GM12878 (cell line): ENCODE measurements around the gene FAM89B. TPM values are rescaled to one million over a fixed set of nuclear protein-coding genes. Genes with fewer than 3 reads are reported as not detected.

Source experiments
- BACH1 ChIP-seq: fragments of 450-650 bp; IDR thresholded peaks from 2 replicates; pipeline ENCODE4 v1.6.1; 2017; ENCODE audit warnings: mild to moderate bottlenecking, borderline replicate concordance
- GABPA ChIP-seq: IDR thresholded peaks from 2 replicates; pipeline ENCODE4 v1.6.1; 2014; ENCODE audit warnings: antibody characterized with exemption, low read depth, mild to moderate bottlenecking, inconsistent platforms
- RB1 ChIP-seq: fragments of 450-650 bp; formaldehyde crosslinking; IDR thresholded peaks from 2 replicates; pipeline ENCODE4 v1.6.1; 2017; ENCODE audit warnings: mild to moderate bottlenecking, borderline replicate concordance
- RBBP5 ChIP-seq: fragments of 200-600 bp; sonication (generic); conservative IDR thresholded peaks from 2 replicates; pipeline ENCODE4 v1.6.1; 2016
- SIN3A ChIP-seq: IDR thresholded peaks from 2 replicates; pipeline ENCODE4 v1.6.1; 2012; ENCODE audit warnings: low read depth, low read length, improper control_type of control experiment
- SMAD1 ChIP-seq: fragments of 450-650 bp; IDR thresholded peaks from 2 replicates; pipeline ENCODE4 v1.6.1; 2018; ENCODE audit warnings: mild to moderate bottlenecking, low read depth; ENCODE audit not compliant: partially characterized antibody
- TCF12 ChIP-seq: IDR thresholded peaks from 2 replicates; pipeline ENCODE4 v1.6.1; 2011; ENCODE audit warnings: low read depth, mild to moderate bottlenecking, low read length
- polyA plus RNA-seq, 11 experiments: library from polyadenylated mRNA; depleted of rRNA in 4 of 11; unstranded in 6 of 11; stranded (reverse) in 5 of 11; fragments of >200 nt; fragmentation: Nextera tagmentation in 4 of 11; fragmentation: Illumina TruSeq in 1 of 11; extraction: Ambion mirVana in 4 of 11; extraction: Trizol in 1 of 11; gene quantifications; 1 replicate in 1 of 11; 2 replicates in 10 of 11; pipeline versions ENCODE4 v1.2.1 to v1.2.3, GENCODE V29; 2011 to 2016; ENCODE audit warnings: inconsistent platforms in 2 of 11, missing spikeins in 2 of 11, low read depth in 1 of 11
- total RNA-seq, 4 experiments: library from RNA; depleted of rRNA in 3 of 4; stranded (reverse); fragments of >200 nt in 3 of 4; fragmentation: Illumina TruSeq in 1 of 4; extraction: Trizol in 1 of 4; gene quantifications; 2 replicates each; pipeline versions ENCODE4 v1.2.1 to v1.2.3, GENCODE V29; 2013 to 2021
- TF ChIP-seq, protein P1 (sequence below): IDR thresholded peaks from 2 replicates; pipeline ENCODE4 v1.6.1; 2012; ENCODE audit warnings: low read depth, low read length, improper control_type of control experiment
- TF ChIP-seq, protein P2 (sequence below): fragments of 450-650 bp; conservative IDR thresholded peaks from 2 replicates; pipeline ENCODE4 v1.6.1; 2017; ENCODE audit warnings: mild to moderate bottlenecking, moderate library complexity
- TF ChIP-seq, protein P3 (sequence below): fragments of 450-650 bp; IDR thresholded peaks from 2 replicates; pipeline ENCODE4 v1.6.1; 2017; ENCODE audit warnings: mild to moderate bottlenecking, low read depth, inconsistent platforms; ENCODE audit not compliant: poor library complexity, severe bottlenecking
- TF ChIP-seq, protein P4 (sequence below): fragments of 450-650 bp; IDR thresholded peaks from 2 replicates; pipeline ENCODE4 v1.6.1; 2017; ENCODE audit warnings: mild to moderate bottlenecking
- TF ChIP-seq, protein P5 (sequence below): fragments of 450-650 bp; IDR thresholded peaks from 2 replicates; pipeline ENCODE4 v1.6.1; 2017; ENCODE audit warnings: mild to moderate bottlenecking, moderate library complexity
- TF ChIP-seq, protein P6 (sequence below): fragments of 450-650 bp; formaldehyde crosslinking; IDR thresholded peaks from 2 replicates; pipeline ENCODE4 v1.4.0; 2020; ENCODE audit warnings: mild to moderate bottlenecking, moderate library complexity

FAM89B gene
- total and polyA plus RNA-seq, 10 of the 15 experiments (the other 5 are each of a cell fraction or from before 2014, with no cell fraction given), result 0.34 to 36.7 (median 9.8) TPM

DNA sequence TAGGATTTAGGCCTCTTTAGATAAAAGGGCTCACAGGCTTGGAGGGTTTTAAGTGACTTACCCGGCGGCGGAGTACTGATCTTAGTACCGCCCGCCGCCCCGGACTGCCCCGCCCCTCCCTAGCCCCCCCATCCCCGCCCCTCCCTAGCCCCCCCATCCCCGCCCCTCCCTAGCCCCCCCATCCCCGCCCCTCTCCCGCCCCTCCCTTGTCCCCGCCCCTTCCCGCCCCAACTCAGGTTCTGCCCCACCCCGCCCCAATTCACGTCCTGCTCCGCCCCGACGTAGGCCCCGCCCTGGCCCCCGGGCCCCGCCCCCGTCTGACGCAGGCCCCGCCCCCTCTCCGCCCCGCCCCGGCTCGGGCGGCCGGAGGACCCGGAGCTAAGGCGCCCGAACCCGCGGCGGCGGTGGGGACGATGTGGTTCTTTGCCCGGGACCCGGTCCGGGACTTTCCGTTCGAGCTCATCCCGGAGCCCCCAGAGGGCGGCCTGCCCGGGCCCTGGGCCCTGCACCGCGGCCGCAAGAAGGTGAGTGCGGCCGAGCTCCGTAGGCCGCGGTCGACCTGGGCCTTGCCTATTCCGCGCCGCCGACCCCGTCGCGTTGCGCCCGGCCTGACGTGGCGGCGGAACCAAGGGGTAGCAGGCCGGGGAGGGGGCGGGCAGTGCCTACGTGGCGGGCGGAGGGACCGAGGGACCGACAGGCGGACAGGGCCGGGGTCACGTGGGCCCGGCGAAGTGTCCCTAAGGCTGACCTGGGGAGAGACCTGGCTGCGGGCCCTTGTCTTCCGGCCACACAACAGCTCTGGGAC, 47.4 kb upstream of the FAM89B start, which contains the start of gene SCYL1 (continued):
- TF ChIP-seq, protein P1, sequence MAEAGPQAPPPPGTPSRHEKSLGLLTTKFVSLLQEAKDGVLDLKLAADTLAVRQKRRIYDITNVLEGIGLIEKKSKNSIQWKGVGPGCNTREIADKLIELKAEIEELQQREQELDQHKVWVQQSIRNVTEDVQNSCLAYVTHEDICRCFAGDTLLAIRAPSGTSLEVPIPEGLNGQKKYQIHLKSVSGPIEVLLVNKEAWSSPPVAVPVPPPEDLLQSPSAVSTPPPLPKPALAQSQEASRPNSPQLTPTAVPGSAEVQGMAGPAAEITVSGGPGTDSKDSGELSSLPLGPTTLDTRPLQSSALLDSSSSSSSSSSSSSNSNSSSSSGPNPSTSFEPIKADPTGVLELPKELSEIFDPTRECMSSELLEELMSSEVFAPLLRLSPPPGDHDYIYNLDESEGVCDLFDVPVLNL, result no peak
- TF ChIP-seq, protein P2, sequence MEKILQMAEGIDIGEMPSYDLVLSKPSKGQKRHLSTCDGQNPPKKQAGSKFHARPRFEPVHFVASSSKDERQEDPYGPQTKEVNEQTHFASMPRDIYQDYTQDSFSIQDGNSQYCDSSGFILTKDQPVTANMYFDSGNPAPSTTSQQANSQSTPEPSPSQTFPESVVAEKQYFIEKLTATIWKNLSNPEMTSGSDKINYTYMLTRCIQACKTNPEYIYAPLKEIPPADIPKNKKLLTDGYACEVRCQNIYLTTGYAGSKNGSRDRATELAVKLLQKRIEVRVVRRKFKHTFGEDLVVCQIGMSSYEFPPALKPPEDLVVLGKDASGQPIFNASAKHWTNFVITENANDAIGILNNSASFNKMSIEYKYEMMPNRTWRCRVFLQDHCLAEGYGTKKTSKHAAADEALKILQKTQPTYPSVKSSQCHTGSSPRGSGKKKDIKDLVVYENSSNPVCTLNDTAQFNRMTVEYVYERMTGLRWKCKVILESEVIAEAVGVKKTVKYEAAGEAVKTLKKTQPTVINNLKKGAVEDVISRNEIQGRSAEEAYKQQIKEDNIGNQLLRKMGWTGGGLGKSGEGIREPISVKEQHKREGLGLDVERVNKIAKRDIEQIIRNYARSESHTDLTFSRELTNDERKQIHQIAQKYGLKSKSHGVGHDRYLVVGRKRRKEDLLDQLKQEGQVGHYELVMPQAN, result peak; percentile 83
- TF ChIP-seq, protein P3, sequence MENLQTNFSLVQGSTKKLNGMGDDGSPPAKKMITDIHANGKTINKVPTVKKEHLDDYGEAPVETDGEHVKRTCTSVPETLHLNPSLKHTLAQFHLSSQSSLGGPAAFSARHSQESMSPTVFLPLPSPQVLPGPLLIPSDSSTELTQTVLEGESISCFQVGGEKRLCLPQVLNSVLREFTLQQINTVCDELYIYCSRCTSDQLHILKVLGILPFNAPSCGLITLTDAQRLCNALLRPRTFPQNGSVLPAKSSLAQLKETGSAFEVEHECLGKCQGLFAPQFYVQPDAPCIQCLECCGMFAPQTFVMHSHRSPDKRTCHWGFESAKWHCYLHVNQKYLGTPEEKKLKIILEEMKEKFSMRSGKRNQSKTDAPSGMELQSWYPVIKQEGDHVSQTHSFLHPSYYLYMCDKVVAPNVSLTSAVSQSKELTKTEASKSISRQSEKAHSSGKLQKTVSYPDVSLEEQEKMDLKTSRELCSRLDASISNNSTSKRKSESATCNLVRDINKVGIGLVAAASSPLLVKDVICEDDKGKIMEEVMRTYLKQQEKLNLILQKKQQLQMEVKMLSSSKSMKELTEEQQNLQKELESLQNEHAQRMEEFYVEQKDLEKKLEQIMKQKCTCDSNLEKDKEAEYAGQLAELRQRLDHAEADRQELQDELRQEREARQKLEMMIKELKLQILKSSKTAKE, result no peak
- TF ChIP-seq RBBP5, result no peak
- TF ChIP-seq, protein P4, sequence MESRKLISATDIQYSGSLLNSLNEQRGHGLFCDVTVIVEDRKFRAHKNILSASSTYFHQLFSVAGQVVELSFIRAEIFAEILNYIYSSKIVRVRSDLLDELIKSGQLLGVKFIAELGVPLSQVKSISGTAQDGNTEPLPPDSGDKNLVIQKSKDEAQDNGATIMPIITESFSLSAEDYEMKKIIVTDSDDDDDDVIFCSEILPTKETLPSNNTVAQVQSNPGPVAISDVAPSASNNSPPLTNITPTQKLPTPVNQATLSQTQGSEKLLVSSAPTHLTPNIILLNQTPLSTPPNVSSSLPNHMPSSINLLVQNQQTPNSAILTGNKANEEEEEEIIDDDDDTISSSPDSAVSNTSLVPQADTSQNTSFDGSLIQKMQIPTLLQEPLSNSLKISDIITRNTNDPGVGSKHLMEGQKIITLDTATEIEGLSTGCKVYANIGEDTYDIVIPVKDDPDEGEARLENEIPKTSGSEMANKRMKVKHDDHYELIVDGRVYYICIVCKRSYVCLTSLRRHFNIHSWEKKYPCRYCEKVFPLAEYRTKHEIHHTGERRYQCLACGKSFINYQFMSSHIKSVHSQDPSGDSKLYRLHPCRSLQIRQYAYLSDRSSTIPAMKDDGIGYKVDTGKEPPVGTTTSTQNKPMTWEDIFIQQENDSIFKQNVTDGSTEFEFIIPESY, result no peak
- TF ChIP-seq, protein P5, sequence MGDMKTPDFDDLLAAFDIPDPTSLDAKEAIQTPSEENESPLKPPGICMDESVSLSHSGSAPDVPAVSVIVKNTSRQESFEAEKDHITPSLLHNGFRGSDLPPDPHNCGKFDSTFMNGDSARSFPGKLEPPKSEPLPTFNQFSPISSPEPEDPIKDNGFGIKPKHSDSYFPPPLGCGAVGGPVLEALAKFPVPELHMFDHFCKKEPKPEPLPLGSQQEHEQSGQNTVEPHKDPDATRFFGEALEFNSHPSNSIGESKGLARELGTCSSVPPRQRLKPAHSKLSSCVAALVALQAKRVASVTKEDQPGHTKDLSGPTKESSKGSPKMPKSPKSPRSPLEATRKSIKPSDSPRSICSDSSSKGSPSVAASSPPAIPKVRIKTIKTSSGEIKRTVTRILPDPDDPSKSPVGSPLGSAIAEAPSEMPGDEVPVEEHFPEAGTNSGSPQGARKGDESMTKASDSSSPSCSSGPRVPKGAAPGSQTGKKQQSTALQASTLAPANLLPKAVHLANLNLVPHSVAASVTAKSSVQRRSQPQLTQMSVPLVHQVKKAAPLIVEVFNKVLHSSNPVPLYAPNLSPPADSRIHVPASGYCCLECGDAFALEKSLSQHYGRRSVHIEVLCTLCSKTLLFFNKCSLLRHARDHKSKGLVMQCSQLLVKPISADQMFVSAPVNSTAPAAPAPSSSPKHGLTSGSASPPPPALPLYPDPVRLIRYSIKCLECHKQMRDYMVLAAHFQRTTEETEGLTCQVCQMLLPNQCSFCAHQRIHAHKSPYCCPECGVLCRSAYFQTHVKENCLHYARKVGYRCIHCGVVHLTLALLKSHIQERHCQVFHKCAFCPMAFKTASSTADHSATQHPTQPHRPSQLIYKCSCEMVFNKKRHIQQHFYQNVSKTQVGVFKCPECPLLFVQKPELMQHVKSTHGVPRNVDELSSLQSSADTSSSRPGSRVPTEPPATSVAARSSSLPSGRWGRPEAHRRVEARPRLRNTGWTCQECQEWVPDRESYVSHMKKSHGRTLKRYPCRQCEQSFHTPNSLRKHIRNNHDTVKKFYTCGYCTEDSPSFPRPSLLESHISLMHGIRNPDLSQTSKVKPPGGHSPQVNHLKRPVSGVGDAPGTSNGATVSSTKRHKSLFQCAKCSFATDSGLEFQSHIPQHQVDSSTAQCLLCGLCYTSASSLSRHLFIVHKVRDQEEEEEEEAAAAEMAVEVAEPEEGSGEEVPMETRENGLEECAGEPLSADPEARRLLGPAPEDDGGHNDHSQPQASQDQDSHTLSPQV, result no peak
- peak; percentile 69 for TF ChIP-seq SIN3A
- no peak for TF ChIP-seq GABPA
- TF ChIP-seq BACH1, result peak; percentile 68; the same call in 1 of the 2 replicates
- TF ChIP-seq TCF12, result no peak
- no peak for TF ChIP-seq SMAD1
- peak; percentile 53; the same call in 1 of the 2 replicates for TF ChIP-seq RB1
- TF ChIP-seq, protein P6, sequence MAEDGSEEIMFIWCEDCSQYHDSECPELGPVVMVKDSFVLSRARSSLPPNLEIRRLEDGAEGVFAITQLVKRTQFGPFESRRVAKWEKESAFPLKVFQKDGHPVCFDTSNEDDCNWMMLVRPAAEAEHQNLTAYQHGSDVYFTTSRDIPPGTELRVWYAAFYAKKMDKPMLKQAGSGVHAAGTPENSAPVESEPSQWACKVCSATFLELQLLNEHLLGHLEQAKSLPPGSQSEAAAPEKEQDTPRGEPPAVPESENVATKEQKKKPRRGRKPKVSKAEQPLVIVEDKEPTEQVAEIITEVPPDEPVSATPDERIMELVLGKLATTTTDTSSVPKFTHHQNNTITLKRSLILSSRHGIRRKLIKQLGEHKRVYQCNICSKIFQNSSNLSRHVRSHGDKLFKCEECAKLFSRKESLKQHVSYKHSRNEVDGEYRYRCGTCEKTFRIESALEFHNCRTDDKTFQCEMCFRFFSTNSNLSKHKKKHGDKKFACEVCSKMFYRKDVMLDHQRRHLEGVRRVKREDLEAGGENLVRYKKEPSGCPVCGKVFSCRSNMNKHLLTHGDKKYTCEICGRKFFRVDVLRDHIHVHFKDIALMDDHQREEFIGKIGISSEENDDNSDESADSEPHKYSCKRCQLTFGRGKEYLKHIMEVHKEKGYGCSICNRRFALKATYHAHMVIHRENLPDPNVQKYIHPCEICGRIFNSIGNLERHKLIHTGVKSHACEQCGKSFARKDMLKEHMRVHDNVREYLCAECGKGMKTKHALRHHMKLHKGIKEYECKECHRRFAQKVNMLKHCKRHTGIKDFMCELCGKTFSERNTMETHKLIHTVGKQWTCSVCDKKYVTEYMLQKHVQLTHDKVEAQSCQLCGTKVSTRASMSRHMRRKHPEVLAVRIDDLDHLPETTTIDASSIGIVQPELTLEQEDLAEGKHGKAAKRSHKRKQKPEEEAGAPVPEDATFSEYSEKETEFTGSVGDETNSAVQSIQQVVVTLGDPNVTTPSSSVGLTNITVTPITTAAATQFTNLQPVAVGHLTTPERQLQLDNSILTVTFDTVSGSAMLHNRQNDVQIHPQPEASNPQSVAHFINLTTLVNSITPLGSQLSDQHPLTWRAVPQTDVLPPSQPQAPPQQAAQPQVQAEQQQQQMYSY (CRISPR knock-in tag), result no peak
